HFFc6 (cell line): ENCODE data around the gene KMT2B. TPM values are rescaled to one million over a fixed set of nuclear protein-coding genes. Genes with fewer than 3 reads are reported as not detected.

Source experiments
- DNase-seq: peaks from one replicate; pipeline ENCODE4 v3.0.0-alpha.2; 2018
- H3K27ac Mint-ChIP-seq: 2 replicates; pipeline ENCODE4 v1.8.0; 2020; ENCODE audit warnings: mild to moderate bottlenecking, mixed read lengths
- H3K27me3 Mint-ChIP-seq: 2 replicates; pipeline ENCODE4 v1.8.0; 2021; ENCODE audit warnings: mild to moderate bottlenecking, moderate library complexity, mixed read lengths; ENCODE audit not compliant: insufficient read depth
- H3K36me3 Mint-ChIP-seq: 2 replicates; pipeline ENCODE4 v1.8.0; 2021; ENCODE audit warnings: low read depth, mixed read lengths
- H3K4me1 Mint-ChIP-seq: 2 replicates; pipeline ENCODE4 v1.8.0; 2020; ENCODE audit warnings: low read depth, mixed read lengths
- H3K4me3 Mint-ChIP-seq: 2 replicates; pipeline ENCODE4 v1.8.0; 2020; ENCODE audit warnings: mild to moderate bottlenecking, moderate library complexity, mixed read lengths
- H3K9me3 Mint-ChIP-seq: 2 replicates; pipeline ENCODE4 v1.8.0; 2020; ENCODE audit warnings: mild to moderate bottlenecking, mixed read lengths
- total RNA-seq, 6 experiments: library from RNA; stranded (reverse); fragmentation: NEBNext Ultra II Directional; extraction: Animal tissue kit (Norgen Biotek cat#: 25700); gene quantifications; 2 replicates in 1 of 6; 3 replicates in 5 of 6; pipeline ENCODE4 v1.2.3, GENCODE V29; 2021
- TF ChIP-seq, protein P1 (sequence below): fragments of 200-600 bp; sonication (generic); IDR thresholded peaks from 2 replicates; pipeline ENCODE4 v1.5.0; 2021; ENCODE audit warnings: antibody characterized with exemption, mild to moderate bottlenecking

The KMT2B gene
- total RNA-seq, 6 experiments from 2014 or later: 20.1 to 24.4 (median 21.7) TPM

DNA sequence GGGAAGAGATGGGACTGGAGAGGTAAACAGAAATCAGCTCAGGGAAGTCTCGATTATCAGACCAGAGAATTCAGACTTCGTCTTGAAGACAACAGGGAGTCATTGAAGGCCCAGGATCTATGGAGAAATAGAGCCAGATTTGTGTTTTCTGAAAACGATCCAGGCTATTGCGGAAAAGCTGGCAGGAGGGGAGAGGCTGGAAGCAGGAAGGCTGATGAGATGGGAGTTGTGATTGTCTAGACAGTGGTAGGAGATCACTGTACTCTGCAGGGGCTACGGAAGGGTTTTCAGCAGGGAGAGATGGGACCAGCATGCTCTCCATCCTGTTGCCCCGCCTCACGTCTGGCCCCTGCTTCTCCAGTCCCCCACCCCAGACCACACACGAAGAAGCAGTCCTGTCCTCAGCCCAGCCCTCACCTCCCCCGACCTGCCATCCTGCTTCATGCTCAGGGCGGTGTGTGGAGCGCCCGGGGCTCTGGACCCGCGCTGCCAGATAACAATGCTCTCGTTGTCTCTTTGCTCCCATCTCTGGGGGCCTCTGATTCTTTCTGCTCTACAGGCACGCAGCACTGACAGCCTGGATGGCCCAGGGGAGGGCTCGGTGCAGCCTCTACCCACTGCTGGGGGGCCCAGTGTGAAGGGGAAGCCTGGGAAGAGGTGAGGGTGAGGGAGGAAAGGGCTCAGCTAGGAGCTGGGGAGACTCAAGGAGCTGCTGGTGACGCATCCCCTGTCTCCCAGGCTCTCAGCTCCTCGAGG, 59.5 kb downstream of the KMT2B start:
- TF ChIP-seq, protein P1, sequence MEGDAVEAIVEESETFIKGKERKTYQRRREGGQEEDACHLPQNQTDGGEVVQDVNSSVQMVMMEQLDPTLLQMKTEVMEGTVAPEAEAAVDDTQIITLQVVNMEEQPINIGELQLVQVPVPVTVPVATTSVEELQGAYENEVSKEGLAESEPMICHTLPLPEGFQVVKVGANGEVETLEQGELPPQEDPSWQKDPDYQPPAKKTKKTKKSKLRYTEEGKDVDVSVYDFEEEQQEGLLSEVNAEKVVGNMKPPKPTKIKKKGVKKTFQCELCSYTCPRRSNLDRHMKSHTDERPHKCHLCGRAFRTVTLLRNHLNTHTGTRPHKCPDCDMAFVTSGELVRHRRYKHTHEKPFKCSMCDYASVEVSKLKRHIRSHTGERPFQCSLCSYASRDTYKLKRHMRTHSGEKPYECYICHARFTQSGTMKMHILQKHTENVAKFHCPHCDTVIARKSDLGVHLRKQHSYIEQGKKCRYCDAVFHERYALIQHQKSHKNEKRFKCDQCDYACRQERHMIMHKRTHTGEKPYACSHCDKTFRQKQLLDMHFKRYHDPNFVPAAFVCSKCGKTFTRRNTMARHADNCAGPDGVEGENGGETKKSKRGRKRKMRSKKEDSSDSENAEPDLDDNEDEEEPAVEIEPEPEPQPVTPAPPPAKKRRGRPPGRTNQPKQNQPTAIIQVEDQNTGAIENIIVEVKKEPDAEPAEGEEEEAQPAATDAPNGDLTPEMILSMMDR: no peak
- Mint-ChIP-seq H3K36me3 (peaks cover 6% of the 10 kb centered on the region), H3K27ac (no peak overlapping the region), H3K4me3 (peak overlapping the region; percentile 88; the same call in 1 of the 2 replicates), H3K4me1 (peaks cover 22% of the 10 kb centered on the region), H3K9me3 (no peaks in the 10 kb centered on the region), H3K27me3 (no peaks in the 10 kb centered on the region)
- no peak for DNase-seq

GRCh38 chr19:35777961-35778360, 60.2 kb downstream of the KMT2B start:
- no peak overlapping the region for H3K4me3 Mint-ChIP-seq
- peaks cover 6% of the 10 kb centered on the region for H3K36me3 Mint-ChIP-seq
- no peaks in the 10 kb centered on the region for H3K27me3 Mint-ChIP-seq
- H3K27ac Mint-ChIP-seq: no peak overlapping the region
- TF ChIP-seq, protein P1: no peak
- no peaks in the 10 kb centered on the region for H3K9me3 Mint-ChIP-seq
- no peak for DNase-seq
- peaks cover 22% of the 10 kb centered on the region for H3K4me1 Mint-ChIP-seq

GRCh38 chr19:35779033-35779432, 61.2 kb downstream of the KMT2B start:
- no peak overlapping the region for H3K4me3 Mint-ChIP-seq
- TF ChIP-seq, protein P1: no peak
- H3K9me3 Mint-ChIP-seq: no peaks in the 10 kb centered on the region
- H3K4me1 Mint-ChIP-seq: peaks cover 22% of the 10 kb centered on the region
- peaks cover 6% of the 10 kb centered on the region for H3K36me3 Mint-ChIP-seq
- H3K27ac Mint-ChIP-seq: no peak overlapping the region
- H3K27me3 Mint-ChIP-seq: no peaks in the 10 kb centered on the region; the same call in 1 of the 2 replicates
- DNase-seq: no peak

GRCh38 chr19:35780058-35780457, 62.3 kb downstream of the KMT2B start:
- TF ChIP-seq, protein P1: no peak
- H3K27me3 Mint-ChIP-seq: no peaks in the 10 kb centered on the region; the same call in 1 of the 2 replicates
- H3K36me3 Mint-ChIP-seq: peaks cover 6% of the 10 kb centered on the region
- no peaks in the 10 kb centered on the region for H3K9me3 Mint-ChIP-seq
- H3K27ac Mint-ChIP-seq: no peak overlapping the region
- no peak overlapping the region for H3K4me3 Mint-ChIP-seq
- H3K4me1 Mint-ChIP-seq: peaks cover 11% of the 10 kb centered on the region
- no peak for DNase-seq

GRCh38 chr19:35780717-35781116, 62.9 kb downstream of the KMT2B start:
- DNase-seq: no peak
- H3K27me3 Mint-ChIP-seq: no peaks in the 10 kb centered on the region; the same call in 1 of the 2 replicates
- no peak overlapping the region for H3K27ac Mint-ChIP-seq
- no peak overlapping the region for H3K4me3 Mint-ChIP-seq
- H3K9me3 Mint-ChIP-seq: no peaks in the 10 kb centered on the region
- H3K4me1 Mint-ChIP-seq: peaks cover 10% of the 10 kb centered on the region
- TF ChIP-seq, protein P1: no peak
- H3K36me3 Mint-ChIP-seq: peaks cover 6% of the 10 kb centered on the region
